ENCODE measurements around the gene GPNMB. TPM values are rescaled to one million over a fixed set of nuclear protein-coding genes. Genes with fewer than 3 reads are reported as not detected.

The GPNMB gene
- total RNA-seq, 1 experiment from 2014 or later: 17.4 TPM

GRCh38 chr7:23237000-23237399 lies 9.6 kb upstream of the GPNMB start:
- no peaks in the 10 kb centered on the region for H3K9me3 ChIP-seq (ENCODE audit: insufficient read depth, low read depth)
- intact Hi-C loops (cut with micrococcal nuclease; ENCODE audit: unreplicated experiment): no loop called here
- ChIA-PET POLR2A (ENCODE audit: unreplicated experiment) (no interaction called here), CTCF (no interaction called here)
- H3K27ac ChIP-seq: no peak overlapping the region
- no peak for TF ChIP-seq CTCF (conservative IDR thresholded peaks at IDR 0.05)
- TF ChIP-seq EZH2 (IDR thresholded peaks at IDR 0.05; ENCODE audit: low read depth): no peak
- H3K4me3 ChIP-seq: no peak overlapping the region
- H3K9me2 ChIP-seq (ENCODE audit: insufficient read depth): no peaks in the 10 kb centered on the region
- no peak for DNase-seq
- H2AFZ ChIP-seq: no peak overlapping the region
- no peak overlapping the region for H3K4me2 ChIP-seq
- H4K20me1 ChIP-seq (ENCODE audit: insufficient read depth): no peaks in the 10 kb centered on the region
- no peaks in the 10 kb centered on the region for H3F3A ChIP-seq (ENCODE audit: insufficient read depth, low read depth)
- H3K27me3 ChIP-seq (ENCODE audit: insufficient read depth, low read depth): no peaks in the 10 kb centered on the region
- H3K79me2 ChIP-seq (ENCODE audit: low read depth): no peaks in the 10 kb centered on the region
- no TSS peak for BruUV-seq (replicated peaks)
- no peaks in the 10 kb centered on the region for H3K36me3 ChIP-seq (ENCODE audit: low read depth)
- no peaks in the 10 kb centered on the region for H3K4me1 ChIP-seq (replicated peaks; ENCODE audit: insufficient read depth)

- Histone ChIP-seq H3K27me3 (ENCODE audit: insufficient read depth, low read depth) (no peaks in the 10 kb centered on the region), H3K4me3 (no peak overlapping the region), H2AFZ (no peak overlapping the region), H3K27ac (no peak overlapping the region), H3K4me1 (replicated peaks; ENCODE audit: insufficient read depth) (no peaks in the 10 kb centered on the region), H4K20me1 (ENCODE audit: insufficient read depth) (no peaks in the 10 kb centered on the region), H3K4me2 (no peak overlapping the region), H3K9me2 (ENCODE audit: insufficient read depth) (no peaks in the 10 kb centered on the region), H3K9me3 (ENCODE audit: insufficient read depth, low read depth) (no peaks in the 10 kb centered on the region), H3K79me2 (ENCODE audit: low read depth) (no peaks in the 10 kb centered on the region), H3K36me3 (ENCODE audit: low read depth) (no peaks in the 10 kb centered on the region), H3F3A (ENCODE audit: insufficient read depth, low read depth) (no peaks in the 10 kb centered on the region)
- intact Hi-C loops (cut with micrococcal nuclease; ENCODE audit: unreplicated experiment): no loop called here
- CTCF ChIA-PET: no interaction called here
- POLR2A ChIA-PET (ENCODE audit: unreplicated experiment): no interaction called here
- DNase-seq: no peak
- no TSS peak for BruUV-seq (replicated peaks)
- no peak for TF ChIP-seq EZH2 (IDR thresholded peaks at IDR 0.05; ENCODE audit: low read depth)
- no peak for TF ChIP-seq CTCF (conservative IDR thresholded peaks at IDR 0.05)
These were observed 7.5 kb upstream of the GPNMB start for GRCh38 chr7:23238983-23239652.

- H3K9me2 ChIP-seq (ENCODE audit: insufficient read depth): no peaks in the 10 kb centered on the region
- H4K20me1 ChIP-seq (ENCODE audit: insufficient read depth): no peaks in the 10 kb centered on the region
- no peak overlapping the region for H3K27ac ChIP-seq
- POLR2A ChIA-PET (ENCODE audit: unreplicated experiment): no interaction called here
- BruUV-seq (replicated peaks): no TSS peak
- H3K4me3 ChIP-seq: no peak overlapping the region
- H3K9me3 ChIP-seq (ENCODE audit: insufficient read depth, low read depth): no peaks in the 10 kb centered on the region
- no peaks in the 10 kb centered on the region for H3F3A ChIP-seq (ENCODE audit: insufficient read depth, low read depth)
- H3K4me2 ChIP-seq: no peak overlapping the region
- no peaks in the 10 kb centered on the region for H3K36me3 ChIP-seq (ENCODE audit: low read depth)
- no peak overlapping the region for H2AFZ ChIP-seq
- H3K4me1 ChIP-seq (replicated peaks; ENCODE audit: insufficient read depth): no peaks in the 10 kb centered on the region
- CTCF ChIA-PET: interaction anchor here (1.0 kb wide), 1 partner anchor 33 kb away, joined by 5 read pairs; no protein-coding TSS in a partner anchor
- H3K79me2 ChIP-seq (ENCODE audit: low read depth): no peaks in the 10 kb centered on the region
- no peaks in the 10 kb centered on the region for H3K27me3 ChIP-seq (ENCODE audit: insufficient read depth, low read depth)
- no peak for DNase-seq
- TF ChIP-seq EZH2 (IDR thresholded peaks at IDR 0.05; ENCODE audit: low read depth) (no peak), CTCF (conservative IDR thresholded peaks at IDR 0.05) (no peak)
- intact Hi-C loops (cut with micrococcal nuclease; ENCODE audit: unreplicated experiment): no loop called here
These were observed 6.9 kb upstream of the GPNMB start for GRCh38 chr7:23239698-23240097.
